WERI-Rb-1 (cell line): ENCODE data around the gene TRIM44.

Source experiments
- DNase-seq: peaks from one replicate; pipeline ENCODE4 v3.0.0-alpha.2; 2020
- H3K27ac ChIP-seq: fragments of 250-450 bp; sonication (Bioruptor Pico); 2 replicates; pipeline ENCODE4 v1.5.1; 2020; ENCODE audit warnings: mild to moderate bottlenecking, moderate library complexity
- H3K27me3 ChIP-seq: fragments of 250-450 bp; sonication (Bioruptor Pico); 2 replicates; pipeline ENCODE4 v1.5.1; 2021; ENCODE audit warnings: mild to moderate bottlenecking, low read depth, moderate library complexity; ENCODE audit not compliant: insufficient read depth, severe bottlenecking
- H3K36me3 ChIP-seq: fragments of 250-450 bp; sonication (Bioruptor Pico); 2 replicates; pipeline ENCODE4 v1.5.1; 2020; ENCODE audit warnings: mild to moderate bottlenecking, moderate library complexity
- H3K4me3 ChIP-seq: 2 replicates; pipeline ENCODE4 v1.5.1; 2011; ENCODE audit warnings: low read depth, mild to moderate bottlenecking, control low read depth, low read length
- H3K9me3 ChIP-seq: fragments of 250-450 bp; sonication (Bioruptor Pico); 2 replicates; pipeline ENCODE4 v1.5.1; 2021; ENCODE audit warnings: mild to moderate bottlenecking, moderate library complexity; ENCODE audit not compliant: severe bottlenecking
- TF ChIP-seq, protein P1 (sequence below): IDR thresholded peaks from 2 replicates; pipeline ENCODE4 v1.5.1; 2011; ENCODE audit warnings: low read depth, mild to moderate bottlenecking, control low read depth, inconsistent platforms, low read length

TRIM44 gene

DNA sequence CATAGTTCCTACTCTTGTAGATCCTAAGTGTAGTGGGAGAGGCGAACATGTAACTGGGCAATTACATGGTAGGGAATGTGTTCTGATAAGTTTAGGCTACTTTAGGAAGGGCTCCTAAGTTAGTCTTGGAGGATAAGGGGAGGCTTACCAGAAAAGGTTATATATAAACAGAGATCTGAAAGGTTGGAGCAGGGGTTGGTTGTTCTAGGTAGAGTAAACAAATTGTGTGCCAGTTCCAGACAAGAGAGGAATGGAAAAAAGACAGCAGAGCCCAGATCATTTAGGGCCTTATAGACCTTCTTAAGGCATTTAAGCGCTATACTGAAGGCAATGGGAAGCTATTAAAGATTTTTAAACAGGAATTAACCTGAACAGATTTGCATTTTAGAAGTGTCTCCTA, 74.4 kb downstream of the TRIM44 start:
- no peaks in the 10 kb centered on the region; the same call in none of the 2 replicates for H3K36me3 ChIP-seq
- TF ChIP-seq, protein P1, sequence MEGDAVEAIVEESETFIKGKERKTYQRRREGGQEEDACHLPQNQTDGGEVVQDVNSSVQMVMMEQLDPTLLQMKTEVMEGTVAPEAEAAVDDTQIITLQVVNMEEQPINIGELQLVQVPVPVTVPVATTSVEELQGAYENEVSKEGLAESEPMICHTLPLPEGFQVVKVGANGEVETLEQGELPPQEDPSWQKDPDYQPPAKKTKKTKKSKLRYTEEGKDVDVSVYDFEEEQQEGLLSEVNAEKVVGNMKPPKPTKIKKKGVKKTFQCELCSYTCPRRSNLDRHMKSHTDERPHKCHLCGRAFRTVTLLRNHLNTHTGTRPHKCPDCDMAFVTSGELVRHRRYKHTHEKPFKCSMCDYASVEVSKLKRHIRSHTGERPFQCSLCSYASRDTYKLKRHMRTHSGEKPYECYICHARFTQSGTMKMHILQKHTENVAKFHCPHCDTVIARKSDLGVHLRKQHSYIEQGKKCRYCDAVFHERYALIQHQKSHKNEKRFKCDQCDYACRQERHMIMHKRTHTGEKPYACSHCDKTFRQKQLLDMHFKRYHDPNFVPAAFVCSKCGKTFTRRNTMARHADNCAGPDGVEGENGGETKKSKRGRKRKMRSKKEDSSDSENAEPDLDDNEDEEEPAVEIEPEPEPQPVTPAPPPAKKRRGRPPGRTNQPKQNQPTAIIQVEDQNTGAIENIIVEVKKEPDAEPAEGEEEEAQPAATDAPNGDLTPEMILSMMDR, result no peak
- H3K27me3 ChIP-seq, result no peaks in the 10 kb centered on the region
- no peaks in the 10 kb centered on the region for H3K9me3 ChIP-seq
- H3K27ac ChIP-seq, result no peak overlapping the region
- no peak overlapping the region for H3K4me3 ChIP-seq
- DNase-seq, result no peak

DNA sequence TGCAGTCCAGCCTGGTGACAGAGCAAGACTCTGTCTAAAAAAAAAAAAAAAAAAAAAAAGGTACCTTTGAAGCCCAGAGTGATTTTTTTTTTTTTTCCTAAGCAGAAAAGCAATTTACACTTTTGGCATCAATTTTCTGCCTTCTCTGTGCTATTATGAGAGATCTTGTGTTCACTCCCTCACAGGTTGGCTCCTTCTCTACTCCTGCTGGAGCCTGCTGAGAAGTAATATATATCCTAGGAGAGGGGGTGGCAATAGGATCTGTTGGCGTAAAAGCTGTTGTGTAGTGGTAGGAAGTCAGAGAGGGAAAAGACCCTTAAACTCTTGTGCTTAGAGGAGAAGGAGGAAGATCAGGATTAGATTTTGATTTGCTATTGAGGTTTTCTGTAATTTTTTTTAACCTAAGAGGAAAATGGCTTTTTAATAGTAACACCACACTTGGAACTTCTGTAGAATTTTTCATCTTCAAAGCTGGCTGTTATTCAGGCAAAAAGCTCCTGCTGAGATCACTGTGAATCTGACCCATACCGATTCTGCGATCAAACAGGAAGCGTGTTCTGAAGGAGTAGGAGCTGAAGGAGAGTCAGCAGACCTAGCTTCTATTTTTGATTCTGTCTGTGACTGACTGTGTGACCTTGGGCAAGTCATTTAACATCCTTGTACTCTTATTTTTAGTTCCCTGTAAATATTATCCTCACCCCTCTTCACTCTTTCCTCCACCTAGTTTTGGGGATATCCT, 77.7 kb downstream of the TRIM44 start:
- DNase-seq, result no peak
- H3K9me3 ChIP-seq, result no peaks in the 10 kb centered on the region
- no peaks in the 10 kb centered on the region for H3K27me3 ChIP-seq
- no peak overlapping the region for H3K4me3 ChIP-seq
- no peak overlapping the region for H3K27ac ChIP-seq
- TF ChIP-seq, protein P1, result no peak
- H3K36me3 ChIP-seq, result no peaks in the 10 kb centered on the region; the same call in 1 of the 2 replicates

DNA sequence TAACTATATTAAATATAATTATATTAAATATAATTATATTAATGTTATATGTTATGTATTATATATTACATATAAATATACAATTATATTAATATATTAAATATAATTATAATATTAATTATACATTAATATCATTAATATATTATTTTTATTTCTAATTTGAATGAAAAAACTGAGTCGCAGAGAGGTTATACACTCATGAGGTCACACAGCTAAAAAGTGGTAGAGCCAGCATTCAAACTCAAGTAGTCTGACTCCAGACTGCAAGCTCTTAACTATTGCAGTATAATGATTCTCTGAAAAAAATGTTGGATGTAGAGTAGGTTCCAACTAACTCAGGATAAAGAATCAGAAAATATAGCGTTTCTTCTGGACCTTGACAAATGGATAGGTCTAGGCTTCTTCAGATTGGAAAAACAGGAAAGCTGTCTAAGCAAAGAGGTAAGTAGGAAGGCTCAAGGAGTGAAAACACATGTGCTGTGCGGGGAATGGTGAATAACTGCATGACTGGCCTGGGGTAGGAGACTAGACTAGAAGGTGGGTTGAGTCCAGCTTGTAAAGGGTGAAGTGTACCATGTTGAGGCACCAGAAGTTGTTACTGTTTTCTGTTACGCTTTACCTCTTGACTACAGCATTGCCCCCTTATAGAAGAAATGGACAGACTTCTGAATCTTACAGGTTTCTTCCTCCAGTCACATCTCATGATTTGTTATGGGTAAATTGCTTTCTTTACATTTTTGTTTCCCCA, 80.3 kb downstream of the TRIM44 start:
- DNase-seq, result no peak
- H3K27ac ChIP-seq, result no peak overlapping the region
- H3K36me3 ChIP-seq, result no peaks in the 10 kb centered on the region; the same call in 1 of the 2 replicates
- no peaks in the 10 kb centered on the region for H3K9me3 ChIP-seq
- H3K4me3 ChIP-seq, result no peak overlapping the region
- no peaks in the 10 kb centered on the region for H3K27me3 ChIP-seq
- TF ChIP-seq, protein P1, result no peak

DNA sequence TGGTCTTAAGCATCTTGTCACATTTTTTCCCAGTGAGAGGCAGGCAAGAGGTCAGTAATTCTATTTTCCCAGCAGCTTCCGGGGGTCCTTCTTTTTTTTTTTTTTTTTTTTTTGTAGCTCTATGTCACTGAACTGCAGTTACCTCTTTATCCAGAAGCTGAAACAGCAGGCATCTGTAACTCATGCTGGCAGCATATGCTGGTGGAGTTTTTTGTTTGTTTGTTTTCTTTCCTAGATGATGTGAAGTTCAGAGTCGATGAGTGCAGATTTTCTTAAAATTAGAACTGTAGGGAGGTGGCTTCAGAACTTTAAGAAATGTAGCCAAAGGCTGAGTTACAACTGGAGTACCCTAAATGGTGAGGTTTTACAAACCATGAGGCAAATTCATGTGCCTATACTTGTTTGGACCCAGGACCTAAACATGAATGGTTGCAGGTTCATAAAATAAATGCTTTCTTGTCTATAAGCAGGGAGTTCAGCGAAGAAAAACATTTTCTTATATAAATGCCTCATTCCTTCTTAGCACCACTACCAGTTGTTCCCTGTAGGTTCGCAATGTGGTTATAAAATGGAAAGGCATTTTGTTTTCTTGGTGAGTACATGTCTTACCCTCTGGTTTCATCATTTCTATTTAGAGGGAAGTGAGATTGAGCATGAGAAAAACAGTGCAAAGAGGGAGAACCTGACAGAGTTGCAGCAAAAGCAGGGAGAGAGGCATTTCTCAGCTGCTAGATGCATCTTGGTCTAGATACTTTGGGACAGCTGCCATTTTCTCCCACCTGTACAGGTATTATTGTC, 84.0 kb downstream of the TRIM44 start:
- Histone ChIP-seq H3K4me3 (no peak overlapping the region), H3K27ac (no peak overlapping the region), H3K9me3 (no peaks in the 10 kb centered on the region), H3K36me3 (no peaks in the 10 kb centered on the region; the same call in 1 of the 2 replicates), H3K27me3 (no peaks in the 10 kb centered on the region)
- TF ChIP-seq, protein P1, result no peak
- DNase-seq, result no peak

DNA sequence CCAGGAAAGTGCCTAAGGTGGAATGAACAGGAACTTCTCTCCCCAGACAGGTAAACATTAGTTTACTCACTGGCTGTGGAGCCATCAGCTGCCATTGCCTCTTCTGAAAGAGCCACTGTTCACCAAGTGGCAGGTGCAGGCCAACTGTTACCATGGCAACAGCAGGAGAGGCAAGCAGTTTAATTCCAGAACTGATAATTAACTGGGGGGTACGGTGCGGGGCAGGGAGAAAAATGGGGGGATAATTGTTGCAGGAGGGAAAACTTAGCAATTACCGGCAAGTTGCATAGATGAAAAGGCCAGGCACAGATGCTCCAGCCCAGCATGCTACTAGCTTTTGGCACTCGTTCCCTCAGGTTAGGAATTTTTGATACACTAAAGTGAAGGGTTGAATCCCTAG, 85.1 kb downstream of the TRIM44 start:
- H3K9me3 ChIP-seq, result no peaks in the 10 kb centered on the region
- H3K27me3 ChIP-seq, result no peaks in the 10 kb centered on the region
- DNase-seq, result no peak
- H3K36me3 ChIP-seq, result no peaks in the 10 kb centered on the region; the same call in 1 of the 2 replicates
- TF ChIP-seq, protein P1, result no peak
- H3K27ac ChIP-seq, result no peak overlapping the region
- H3K4me3 ChIP-seq, result no peak overlapping the region
